ENCODE measurements around the gene LCOR.
"Not testable (repeated sequence)": the region's sequence is repeated elsewhere in the genome, so short reads cannot be mapped to it uniquely, and the experiment has no call there.

Gene LCOR

GRCh38 chr10:97016728-97017473 lies 184.8 kb downstream of the LCOR start:
- DNase-seq, result no peak

GRCh38 chr10:97017474-97017903 lies 185.4 kb downstream of the LCOR start:
- no peak for DNase-seq

GRCh38 chr10:97018251-97019212 lies 186.4 kb downstream of the LCOR start:
- DNase-seq, result no peak

GRCh38 chr10:97019213-97019844 lies 187.2 kb downstream of the LCOR start:
- DNase-seq, result no peak

GRCh38 chr10:97020452-97021400 lies 188.6 kb downstream of the LCOR start:
- DNase-seq, result no peak

GRCh38 chr10:97022616-97023015 lies 190.5 kb downstream of the LCOR start:
- DNase-seq, result no peak

GRCh38 chr10:97023401-97024167 lies 191.5 kb downstream of the LCOR start:
- DNase-seq, result no peak

GRCh38 chr10:97024168-97025073 lies 192.3 kb downstream of the LCOR start:
- no peak for DNase-seq

GRCh38 chr10:97025613-97026242 lies 193.6 kb downstream of the LCOR start:
- DNase-seq, result no peak

GRCh38 chr10:97028126-97028831 lies 196.2 kb downstream of the LCOR start:
- no peak for DNase-seq

- DNase-seq, result no peak
These were observed 196.7 kb downstream of the LCOR start for GRCh38 chr10:97028832-97029178.

- DNase-seq, result no peak
These were observed 197.2 kb downstream of the LCOR start for GRCh38 chr10:97029271-97029670.

- DNase-seq, result no peak
These were observed 198.8 kb downstream of the LCOR start for GRCh38 chr10:97030894-97031293.

GRCh38 chr10:97031459-97031858 lies 199.4 kb downstream of the LCOR start:
- DNase-seq, result no peak

GRCh38 chr10:97032624-97033023 lies 200.5 kb downstream of the LCOR start:
- DNase-seq, result no peak

GRCh38 chr10:97033841-97034240 lies 201.7 kb downstream of the LCOR start:
- not testable (repeated sequence) for DNase-seq

GRCh38 chr10:97034301-97034700 lies 202.2 kb downstream of the LCOR start:
- no peak for DNase-seq

- no peak for DNase-seq
These were observed 203.1 kb downstream of the LCOR start for GRCh38 chr10:97034958-97035769.
